Stimulated activated naive CD8-positive, alpha-beta T cell treated with anti-CD3 and anti-CD28 coated beads, Interleukin-15, amount 100 ng/mL, for 72 hours (primary cell): ENCODE data around the gene DPM2.

Source experiments
- ATAC-seq: fragments of 150-1000 bp; cut with Tn5 transposase; 2 replicates; pipeline ENCODE4 v1.10.0; 2021; ENCODE audit warnings: mild to moderate bottlenecking, moderate library complexity
- DNase-seq, 2 donors: peaks; one replicate each; pipeline ENCODE4 v3.0.0; 2021 to 2022
- H3K27ac Mint-ChIP-seq, 2 donors: one replicate each; pipeline ENCODE4 v1.8.0; 2022; ENCODE audit warnings: mild to moderate bottlenecking in 2 of 2, mixed read lengths in 2 of 2, moderate library complexity in 2 of 2
- H3K27me3 Mint-ChIP-seq: one replicate; pipeline ENCODE4 v1.8.0; 2022; ENCODE audit warnings: mixed read lengths
- H3K4me1 Mint-ChIP-seq: one replicate; pipeline ENCODE4 v1.8.0; 2022; ENCODE audit warnings: mild to moderate bottlenecking, mixed read lengths
- H3K4me3 Mint-ChIP-seq, 2 donors: one replicate each; pipeline ENCODE4 v1.8.0; 2022; ENCODE audit warnings: mild to moderate bottlenecking in 2 of 2, mixed read lengths in 2 of 2, moderate library complexity in 1 of 2
- H3K9me3 Mint-ChIP-seq, 2 donors: one replicate each; pipeline ENCODE4 v1.8.0; 2022; ENCODE audit warnings: mixed read lengths in 2 of 2

DPM2 gene

DNA sequence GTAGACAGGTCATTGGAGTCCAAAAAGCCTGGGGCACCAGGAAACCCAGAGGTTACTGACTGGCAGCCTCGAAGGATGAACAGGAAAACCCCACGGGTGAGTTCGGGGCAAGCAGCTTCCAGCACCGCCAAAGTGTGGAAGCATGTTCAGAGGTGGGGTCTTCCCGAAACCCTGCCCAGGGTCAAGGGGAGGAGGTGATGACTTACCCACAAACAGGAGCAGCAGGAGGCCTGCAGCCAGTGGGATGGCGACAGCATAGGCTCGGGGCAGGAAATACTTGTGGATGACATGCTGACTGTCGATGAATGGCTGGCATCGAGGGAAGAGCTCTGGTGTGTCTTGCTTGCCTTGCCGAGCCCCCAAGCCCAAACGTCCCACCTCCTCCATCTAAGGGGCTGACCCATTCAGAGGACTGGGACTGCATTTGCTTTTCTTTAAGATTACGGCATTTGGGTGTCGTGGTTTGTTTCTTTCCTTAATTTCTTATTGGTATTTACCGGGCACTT is 1.3 kb downstream of the DPM2 start:
- Mint-ChIP-seq H3K4me1 (peaks cover 66% of the 10 kb centered on the region), H3K27me3 (no peaks in the 10 kb centered on the region), H3K9me3 (no peaks in the 10 kb centered on the region), H3K27ac (peak overlapping the region; percentile 63 to 97), H3K4me3 (peak overlapping the region; percentile 89 to 93)
- no peak for DNase-seq
- no peak for ATAC-seq

DNA sequence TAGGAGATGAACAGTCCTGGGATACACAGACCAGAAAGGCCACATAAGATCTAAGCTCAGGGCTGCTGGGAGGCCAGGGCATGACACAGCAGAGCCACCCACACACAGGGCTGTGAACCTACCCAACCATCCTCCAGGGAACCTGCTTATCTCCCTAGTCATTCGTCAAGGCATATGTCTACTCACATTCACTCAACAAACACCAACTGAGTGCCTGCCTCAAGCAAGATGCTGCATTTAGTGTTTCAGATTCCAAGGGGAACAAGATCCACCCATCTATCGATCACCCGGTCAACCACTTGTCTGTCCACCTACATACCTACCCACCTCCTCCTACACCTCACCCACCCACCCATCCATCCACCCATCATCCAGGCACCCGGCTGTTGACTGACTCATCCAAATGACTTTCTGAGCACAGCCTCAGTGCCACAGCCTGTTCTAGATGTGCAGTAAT is 1.9 kb downstream of the DPM2 start:
- no peaks in the 10 kb centered on the region for H3K9me3 Mint-ChIP-seq
- DNase-seq (no peak), ATAC-seq (no peak)
- H3K4me1 Mint-ChIP-seq = peaks cover 72% of the 10 kb centered on the region
- no peaks in the 10 kb centered on the region for H3K27me3 Mint-ChIP-seq
- H3K27ac Mint-ChIP-seq = peak overlapping the region; percentile 4 to 63
- H3K4me3 Mint-ChIP-seq = peak overlapping the region; percentile 89 to 93

DNA sequence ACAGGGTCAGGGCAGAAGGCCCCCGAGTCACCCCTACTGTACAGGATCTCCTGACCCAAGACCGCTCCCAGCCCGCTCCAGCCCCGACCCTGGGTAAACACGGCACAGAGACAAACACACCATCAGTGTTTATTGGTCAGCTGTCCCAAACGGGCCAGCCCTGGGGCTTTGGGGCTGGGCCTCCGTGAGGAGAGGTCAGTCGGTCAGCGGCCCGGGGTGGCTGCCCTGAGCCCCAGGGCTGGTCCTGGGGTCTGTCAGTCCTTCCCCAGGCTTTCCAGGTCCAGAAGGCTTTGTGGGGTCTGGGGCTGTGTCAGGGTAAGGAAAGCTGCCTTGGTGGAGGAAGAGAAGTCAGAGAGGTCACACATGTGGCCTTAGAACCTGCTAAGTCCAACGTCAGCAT is 2.7 kb downstream of the DPM2 start:
- Mint-ChIP-seq H3K27ac (peak overlapping the region in 1 of 2 donors; percentile 97), H3K9me3 (no peaks in the 10 kb centered on the region), H3K4me3 (peak overlapping the region; percentile 28 to 93), H3K4me1 (peaks cover 77% of the 10 kb centered on the region), H3K27me3 (no peaks in the 10 kb centered on the region)
- no peak for DNase-seq
- no peak for ATAC-seq

DNA sequence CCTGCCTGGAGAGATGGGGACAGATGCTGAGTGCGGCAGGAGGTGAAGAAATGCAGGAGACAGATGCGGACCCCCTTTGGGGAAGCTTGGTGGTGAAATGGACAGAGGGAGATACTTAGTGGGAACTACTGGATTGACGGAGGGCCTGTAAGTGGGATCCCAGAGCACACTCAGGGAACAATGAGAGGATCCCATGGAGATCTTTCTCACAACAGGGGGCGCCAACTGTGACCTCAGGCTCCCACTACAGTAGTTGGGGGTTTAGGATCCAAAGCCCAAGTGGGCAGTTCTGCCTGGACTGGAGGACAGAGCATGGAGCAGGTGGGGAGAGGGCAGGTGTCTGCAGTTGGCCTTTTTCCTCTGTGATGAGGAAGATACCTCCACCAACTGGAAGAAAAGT is 3.4 kb downstream of the DPM2 start:
- Mint-ChIP-seq H3K27ac (peak overlapping the region; percentile 38 to 97), H3K9me3 (no peaks in the 10 kb centered on the region), H3K4me3 (peak overlapping the region in 1 of 2 donors; percentile 62), H3K4me1 (peaks cover 85% of the 10 kb centered on the region), H3K27me3 (peaks cover 6% of the 10 kb centered on the region)
- DNase-seq (no peak), ATAC-seq (no peak)

DNA sequence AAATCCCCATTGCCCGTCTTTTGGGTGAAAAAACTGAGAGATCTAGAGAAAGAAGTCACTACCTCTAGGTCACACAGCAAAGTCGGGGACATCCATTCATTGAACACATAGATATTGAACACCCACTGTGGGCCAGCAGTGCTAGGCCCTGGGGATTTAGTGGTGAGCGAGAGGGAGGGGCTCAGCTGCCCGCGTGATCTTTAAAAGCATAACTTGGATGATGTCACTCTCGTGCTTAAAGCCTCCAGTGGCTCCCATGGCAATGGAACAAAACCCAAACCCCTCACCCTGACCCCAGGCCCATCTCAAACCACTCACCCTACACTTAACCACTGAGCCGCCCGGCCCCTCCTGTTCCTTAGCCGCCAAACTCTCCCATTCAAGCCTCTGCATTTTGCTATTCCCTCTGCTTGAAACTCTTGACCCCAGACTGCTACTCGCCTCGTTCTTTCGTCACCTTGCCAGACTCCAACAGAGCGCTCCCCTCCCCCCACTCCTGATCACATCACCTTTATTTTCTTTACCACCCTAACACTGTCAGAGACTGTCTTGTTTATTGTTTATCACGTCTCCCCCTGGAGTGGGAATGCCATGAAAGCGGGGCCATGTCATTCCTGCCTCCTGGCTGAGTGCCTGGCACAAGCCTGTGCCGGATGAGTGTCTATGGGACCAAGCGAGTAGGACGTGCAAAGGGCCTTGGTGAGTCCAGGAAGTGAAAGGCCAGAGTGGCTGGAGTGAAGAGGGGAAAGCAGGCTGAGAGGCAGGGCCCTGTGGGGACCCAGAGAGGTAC is 6.4 kb downstream of the DPM2 start:
- H3K27me3 Mint-ChIP-seq = peaks cover 20% of the 10 kb centered on the region
- H3K9me3 Mint-ChIP-seq = no peaks in the 10 kb centered on the region
- H3K27ac Mint-ChIP-seq = peak overlapping the region in 1 of 2 donors; percentile 71
- H3K4me3 Mint-ChIP-seq = peak overlapping the region; percentile 71 to 79
- DNase-seq (no peak), ATAC-seq (peak; percentile 27)
- peaks cover 86% of the 10 kb centered on the region for H3K4me1 Mint-ChIP-seq

DNA sequence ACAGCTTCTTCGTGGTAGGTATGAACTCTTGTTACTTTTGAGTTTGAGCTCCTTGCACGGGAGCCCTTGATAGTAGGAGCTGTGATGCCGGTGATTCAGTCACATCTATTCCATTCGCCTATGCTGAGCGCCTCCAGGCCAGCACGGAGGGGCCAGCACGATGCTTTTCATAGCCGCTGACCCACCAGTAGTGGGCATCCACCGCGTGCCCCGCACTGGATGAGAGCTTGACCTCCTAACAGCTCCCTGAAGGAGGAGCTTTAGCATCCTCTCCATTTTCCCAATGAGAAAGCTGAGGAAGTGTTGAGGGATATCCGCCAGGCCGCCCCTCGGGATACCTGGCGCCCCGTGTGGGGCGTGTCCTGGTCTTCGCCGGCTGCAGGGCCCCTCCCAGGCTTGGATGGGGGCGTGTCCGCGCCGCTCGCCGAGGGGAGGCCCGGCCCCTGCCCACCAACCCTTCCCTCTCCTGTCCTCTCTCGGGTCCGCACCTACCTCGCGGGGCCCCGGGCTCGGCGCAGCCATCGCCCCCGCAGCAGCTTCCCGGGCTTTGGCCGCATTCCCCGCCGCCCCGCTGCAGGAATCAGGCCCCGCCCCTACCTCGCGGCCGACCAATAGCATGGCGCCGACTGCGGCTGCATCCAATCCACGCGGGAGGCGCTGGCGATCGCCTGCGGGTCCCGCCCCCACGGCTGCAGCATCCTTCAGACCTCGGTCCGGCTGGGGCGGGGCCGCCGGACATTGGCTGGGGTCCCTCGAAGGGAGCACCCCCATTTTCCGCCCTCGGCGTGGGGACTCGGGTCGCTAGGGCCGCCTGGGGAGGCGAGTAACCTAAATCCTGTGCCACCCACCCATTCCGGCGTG is 7.2 kb downstream of the DPM2 start, which contains the start of gene PIP5KL1:
Gene PIP5KL1, minus strand, starts transcription at position 547 of the 861 bp plus-strand sequence. Its CDS starts 25 bp downstream, at position 522.
- Mint-ChIP-seq H3K9me3 (no peaks in the 10 kb centered on the region), H3K27ac (peak within 1 kb of the TSS in 1 of 2 donors; percentile 76), H3K4me3 (peak within 1 kb of the TSS; percentile 71 to 79), H3K27me3 (peaks cover 26% of the 10 kb centered on the region), H3K4me1 (peaks cover 83% of the 10 kb centered on the region)
- peak; percentile 72 for ATAC-seq
- DNase-seq = peak; percentile 65 to 71

DNA sequence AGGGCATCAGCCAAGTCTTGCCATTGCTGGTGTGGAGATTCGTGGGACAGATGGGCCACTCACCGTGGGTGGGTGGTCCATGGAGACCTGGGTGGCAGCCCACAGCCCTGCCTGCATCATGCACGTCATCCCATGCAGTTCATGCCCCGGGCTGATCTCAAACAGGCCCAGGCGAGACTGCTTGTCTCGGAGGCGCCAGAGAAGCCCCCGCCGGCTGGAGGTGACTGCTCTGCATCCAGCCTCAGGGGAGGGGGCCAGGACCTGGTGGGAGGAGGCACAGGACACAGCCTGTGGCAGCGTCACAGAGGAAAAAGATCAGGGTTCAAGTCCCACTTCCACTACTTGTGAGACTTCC is 8.1 kb downstream of the DPM2 start:
- peak overlapping the region; percentile 51 to 79 for H3K4me3 Mint-ChIP-seq
- H3K4me1 Mint-ChIP-seq = peaks cover 74% of the 10 kb centered on the region
- ATAC-seq (no peak), DNase-seq (no peak)
- no peak overlapping the region for H3K27ac Mint-ChIP-seq
- no peaks in the 10 kb centered on the region for H3K9me3 Mint-ChIP-seq
- H3K27me3 Mint-ChIP-seq = peaks cover 33% of the 10 kb centered on the region

DNA sequence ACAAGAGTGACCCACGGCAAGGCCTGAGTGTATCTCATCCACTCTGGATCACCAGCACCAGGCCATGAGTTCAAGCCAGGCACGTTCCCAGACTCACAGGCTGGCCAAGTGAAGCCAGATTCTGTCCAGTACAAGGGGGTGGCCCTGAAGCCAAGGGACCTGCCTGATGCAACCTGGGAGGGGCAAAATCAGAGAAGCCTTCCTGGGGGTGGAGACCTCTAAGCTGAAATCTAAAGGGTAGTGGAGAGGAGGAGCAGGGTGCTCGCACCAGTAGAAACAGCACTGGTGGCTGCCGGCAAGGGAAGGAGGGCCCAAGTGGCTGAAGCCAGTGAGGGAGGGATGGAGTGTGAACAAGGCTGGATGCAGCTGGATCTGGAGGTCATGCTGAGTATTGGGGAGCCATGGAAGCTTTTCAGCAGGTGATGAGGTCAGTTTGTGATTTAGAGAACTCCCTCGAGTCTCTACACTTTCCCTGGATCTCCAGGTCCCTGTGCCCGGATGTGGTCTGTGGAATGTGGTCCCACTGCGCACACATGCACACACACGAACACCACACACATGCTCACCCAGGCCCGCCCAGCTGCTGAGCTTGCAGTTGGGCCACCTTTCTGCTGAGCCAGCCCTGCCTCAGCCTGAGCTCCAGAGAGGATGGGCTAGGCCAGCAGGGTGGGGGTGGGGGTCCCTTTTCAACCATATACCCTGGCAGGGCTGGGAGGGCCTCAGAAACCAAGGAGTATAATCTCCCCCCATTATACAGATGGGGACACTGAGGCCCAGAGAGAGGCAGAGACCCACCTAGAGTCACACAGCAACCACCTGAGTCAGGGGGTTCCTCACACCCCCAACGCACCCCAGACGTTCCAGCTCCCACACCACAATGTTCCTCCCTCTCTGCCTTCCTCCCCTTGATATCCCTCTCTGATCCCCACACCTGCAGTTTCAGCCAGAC is 8.7 kb downstream of the DPM2 start:
- H3K4me1 Mint-ChIP-seq = peaks cover 67% of the 10 kb centered on the region
- ATAC-seq = no peak
- peak overlapping the region; percentile 4 to 87 for H3K4me3 Mint-ChIP-seq
- peaks cover 36% of the 10 kb centered on the region for H3K27me3 Mint-ChIP-seq
- no peak overlapping the region for H3K27ac Mint-ChIP-seq
- H3K9me3 Mint-ChIP-seq = no peaks in the 10 kb centered on the region
- DNase-seq = no peak

DNA sequence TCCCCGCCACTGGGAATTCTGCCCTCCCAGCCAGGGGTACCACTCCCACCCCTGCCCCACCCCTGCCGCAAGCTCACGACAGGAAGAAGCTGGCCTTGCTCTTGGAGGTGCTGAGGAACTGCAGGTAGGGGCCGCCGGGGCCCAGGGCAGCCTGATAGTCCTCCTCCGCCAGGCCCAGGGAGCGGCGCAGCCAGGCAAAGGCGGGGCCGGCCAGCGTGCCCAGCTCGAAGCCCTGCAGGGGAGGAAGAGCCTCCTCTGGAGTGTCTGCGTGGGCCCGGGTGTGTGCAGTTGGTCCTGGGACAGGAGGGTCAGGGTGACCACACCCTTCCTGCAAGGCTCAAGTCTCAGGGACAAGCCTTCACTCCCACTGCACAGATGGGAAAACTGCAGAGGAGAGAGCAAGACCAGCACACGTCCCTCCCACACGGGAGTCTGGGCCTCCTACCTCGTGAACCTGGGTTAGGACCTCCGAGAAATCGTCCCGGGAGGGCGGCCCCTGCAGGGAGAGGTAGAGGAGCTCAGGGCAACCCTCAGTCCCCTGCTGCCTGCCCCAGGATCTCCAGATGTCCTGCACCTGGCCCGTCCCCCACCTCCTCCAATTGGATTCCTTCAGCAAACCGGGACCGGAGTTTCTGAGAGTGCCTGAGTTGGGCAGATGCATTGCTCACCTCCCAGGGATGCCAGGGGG is 9.5 kb downstream of the DPM2 start:
- H3K4me3 Mint-ChIP-seq = peak overlapping the region; percentile 29 to 87
- H3K4me1 Mint-ChIP-seq = peaks cover 59% of the 10 kb centered on the region
- ATAC-seq (no peak), DNase-seq (no peak)
- no peaks in the 10 kb centered on the region for H3K9me3 Mint-ChIP-seq
- H3K27me3 Mint-ChIP-seq = peaks cover 36% of the 10 kb centered on the region
- no peak overlapping the region for H3K27ac Mint-ChIP-seq

DNA sequence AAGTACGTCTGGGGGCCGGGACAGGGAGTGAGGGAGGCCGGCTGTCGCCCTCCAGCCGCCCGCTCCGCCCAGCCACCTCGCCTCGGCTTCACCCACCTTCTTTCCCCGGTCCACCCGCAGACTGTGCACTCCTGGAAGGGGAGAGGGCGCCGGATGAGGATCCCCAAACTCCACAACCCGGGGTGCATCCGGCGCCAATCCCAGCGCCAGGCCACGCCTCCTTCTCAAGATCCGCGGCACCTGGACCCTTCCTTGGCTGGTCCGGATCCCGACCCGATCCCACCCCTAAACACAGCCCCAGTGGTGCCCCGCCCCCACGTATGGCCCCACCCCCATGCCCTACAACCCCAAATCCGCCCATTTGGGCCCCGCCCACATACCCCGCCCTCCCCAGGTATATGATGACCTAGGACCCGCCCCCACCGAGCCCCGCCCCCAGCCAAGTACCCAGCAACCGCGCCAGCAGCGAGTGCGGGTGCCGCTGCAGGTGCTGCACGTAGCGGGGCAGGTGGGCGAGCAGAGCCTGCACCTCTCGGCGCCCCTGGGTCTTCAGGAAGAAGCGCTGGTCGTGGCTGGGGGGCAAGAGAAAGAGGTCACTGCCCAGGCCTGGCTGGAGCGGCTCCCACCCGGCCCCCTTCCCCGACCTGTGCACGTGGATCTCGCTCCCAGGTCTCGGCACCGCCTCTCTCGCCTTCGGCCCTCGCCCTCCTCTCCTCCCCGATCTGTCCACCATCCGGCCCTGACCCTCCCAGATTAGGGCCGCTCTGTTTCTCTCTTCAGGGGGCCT is 10.3 kb downstream of the DPM2 start:
- Mint-ChIP-seq H3K27ac (no peak overlapping the region), H3K27me3 (peaks cover 36% of the 10 kb centered on the region), H3K9me3 (no peaks in the 10 kb centered on the region), H3K4me1 (peaks cover 55% of the 10 kb centered on the region), H3K4me3 (peak overlapping the region; percentile 84 to 87)
- peak; percentile 39 to 49 for DNase-seq
- peak; percentile 63 for ATAC-seq

DNA sequence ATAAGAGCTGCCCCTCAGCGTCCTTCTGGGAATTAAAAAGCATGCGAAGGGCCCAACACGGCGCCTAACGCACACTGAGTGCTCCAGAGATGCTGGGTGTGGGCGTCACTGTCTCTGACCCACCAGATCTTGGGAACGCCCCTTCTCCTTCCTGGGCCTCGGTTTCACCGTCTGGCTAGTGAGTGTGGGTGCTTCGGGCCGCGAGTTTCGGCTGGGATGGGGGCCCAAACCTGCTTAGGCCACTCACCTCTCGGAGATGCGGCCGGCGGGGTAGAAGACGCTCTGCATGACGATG is 10.8 kb downstream of the DPM2 start:
- Mint-ChIP-seq H3K27me3 (peaks cover 40% of the 10 kb centered on the region), H3K4me1 (peaks cover 59% of the 10 kb centered on the region), H3K9me3 (no peaks in the 10 kb centered on the region), H3K27ac (no peak overlapping the region), H3K4me3 (peak overlapping the region; percentile 84 to 87)
- no peak for DNase-seq
- ATAC-seq = peak; percentile 18

DNA sequence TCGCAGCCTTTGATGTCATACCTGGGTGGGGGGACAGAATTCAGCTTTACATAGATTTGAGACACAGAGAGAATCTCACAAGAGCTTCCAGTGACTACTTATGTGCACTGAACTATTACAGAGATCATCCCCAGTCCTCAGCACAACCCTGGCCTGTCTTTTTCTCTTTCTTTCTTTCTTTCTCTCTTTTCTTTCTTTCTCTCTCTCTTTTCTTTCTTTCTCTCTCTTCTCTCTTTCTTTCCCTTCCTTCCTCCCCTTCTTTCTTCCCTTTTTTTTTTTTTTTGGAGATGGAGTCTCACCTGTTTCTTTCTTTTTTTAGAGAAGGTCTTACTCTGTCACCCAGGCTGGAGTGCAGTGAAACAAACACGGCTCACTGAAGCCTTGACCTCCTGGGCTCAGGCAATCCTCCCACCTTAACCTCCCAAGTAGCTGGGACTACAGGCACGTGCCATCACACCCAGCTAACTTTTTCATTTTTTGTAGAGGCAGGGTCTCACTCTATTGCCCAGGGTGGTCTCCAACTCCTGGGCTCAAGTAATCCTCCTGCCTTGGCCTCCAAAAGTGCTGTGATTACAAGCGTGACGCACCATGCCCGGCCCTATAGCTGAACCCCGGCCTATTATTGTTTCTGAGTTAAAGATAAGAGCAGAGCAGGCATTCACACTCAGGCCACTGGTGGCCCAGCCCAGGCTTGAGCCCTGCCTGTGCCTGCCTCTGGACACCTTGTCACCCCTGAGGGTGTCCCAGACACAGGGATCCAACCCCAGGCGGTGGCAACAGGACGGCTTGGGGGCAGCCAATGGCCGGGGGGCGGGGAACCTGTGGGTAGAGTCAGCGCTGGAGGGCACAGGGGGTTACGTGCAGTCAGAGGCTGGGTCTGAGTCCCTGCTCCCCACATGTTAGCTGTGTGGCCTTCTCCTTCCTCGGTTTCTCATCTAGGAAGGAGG is 11.4 kb downstream of the DPM2 start:
- H3K27ac Mint-ChIP-seq = peak overlapping the region in 1 of 2 donors; percentile 5
- peak overlapping the region; percentile 84 to 87 for H3K4me3 Mint-ChIP-seq

More for the DNA sequence above, 11.4 kb downstream of the DPM2 start:
- ATAC-seq (no peak), DNase-seq (no peak)
- peaks cover 44% of the 10 kb centered on the region for H3K27me3 Mint-ChIP-seq
- peaks cover 59% of the 10 kb centered on the region for H3K4me1 Mint-ChIP-seq
- no peaks in the 10 kb centered on the region for H3K9me3 Mint-ChIP-seq
